ENCODE data around the gene RNF2. TPM values are rescaled to one million over a fixed set of nuclear protein-coding genes. Genes with fewer than 3 reads are reported as not detected.
"Not testable (repeated sequence)": the region's sequence is repeated elsewhere in the genome, so short reads cannot be mapped to it uniquely, and the experiment has no call there.

RNF2 gene
- total RNA-seq, 4 donors from 2014 or later: 9.1 to 14.0 (median 12.9) TPM

- no peak for TF ChIP-seq EP300 (IDR thresholded peaks at IDR 0.05)
- no peak for TF ChIP-seq POLR2A (IDR thresholded peaks at IDR 0.05; ENCODE audit: low read depth)
- no peak for TF ChIP-seq POLR2AphosphoS5 (IDR thresholded peaks at IDR 0.05)
- TF ChIP-seq CTCF (IDR thresholded peaks at IDR 0.05): no peak
- WGBS: 98% methylated on average over 2 of the region's 2 CpGs
- H3K9me3 ChIP-seq: peaks cover 0 to 4% (median 0%) of the 10 kb centered on the region in 4 donors
- H3K4me1 ChIP-seq: peaks cover 9 to 35% (median 26%) of the 10 kb centered on the region in 4 donors
- H3K36me3 ChIP-seq: no peaks in the 10 kb centered on the region
- no peak for DNase-seq (ENCODE audit: extremely low spot score)
- H3K4me3 ChIP-seq: no peak overlapping the region
- intact Hi-C loops (cut with DNase I): no loop called here
- no peak overlapping the region for H3K27ac ChIP-seq (replicated peaks in 1 of 4)
- H3K27me3 ChIP-seq: no peaks in the 10 kb centered on the region
Observed at GRCh38 chr1:185063719-185064118, 18.4 kb downstream of the RNF2 start.

- DNase-seq (ENCODE audit: extremely low spot score); H3K4me3 ChIP-seq; H3K9me3 ChIP-seq; H3K36me3 ChIP-seq; intact Hi-C loops (cut with DNase I); H3K27ac ChIP-seq (replicated peaks in 1 of 4); H3K27me3 ChIP-seq: not testable (repeated sequence)
- peaks cover 0 to 34% (median 14%) of the 10 kb centered on the region in 4 donors for H3K4me1 ChIP-seq
- 100% methylated on average over 3 of the region's 3 CpGs for WGBS
Observed at GRCh38 chr1:185065006-185065405, 19.6 kb downstream of the RNF2 start.

- Histone ChIP-seq H3K27me3 (no peaks in the 10 kb centered on the region), H3K36me3 (no peaks in the 10 kb centered on the region), H3K4me1 (peaks cover 0 to 27% (median 10%) of the 10 kb centered on the region in 4 donors), H3K4me3 (no peak overlapping the region), H3K27ac (replicated peaks in 1 of 4) (no peak overlapping the region), H3K9me3 (peaks cover 0 to 4% (median 0%) of the 10 kb centered on the region in 4 donors)
- intact Hi-C loops (cut with DNase I): no loop called here
- TF ChIP-seq POLR2A (IDR thresholded peaks at IDR 0.05; ENCODE audit: low read depth) (no peak), EP300 (IDR thresholded peaks at IDR 0.05) (no peak), CTCF (IDR thresholded peaks at IDR 0.05) (no peak), POLR2AphosphoS5 (IDR thresholded peaks at IDR 0.05) (no peak)
- DNase-seq (ENCODE audit: extremely low spot score): no peak
- 96% methylated on average over 2 of the region's 2 CpGs for WGBS
Observed at GRCh38 chr1:185066181-185066580, 20.8 kb downstream of the RNF2 start.

GRCh38 chr1:185068341-185068740, 23.0 kb downstream of the RNF2 start:
- no peak for DNase-seq (ENCODE audit: extremely low spot score)
- TF ChIP-seq CTCF (IDR thresholded peaks at IDR 0.05) (no peak), POLR2A (IDR thresholded peaks at IDR 0.05; ENCODE audit: low read depth) (no peak), POLR2AphosphoS5 (IDR thresholded peaks at IDR 0.05) (no peak), EP300 (IDR thresholded peaks at IDR 0.05) (no peak)

GRCh38 chr1:185069202-185069772, 23.9 kb downstream of the RNF2 start:
- intact Hi-C loops (cut with DNase I): no loop called here
- no peak for TF ChIP-seq POLR2A (IDR thresholded peaks at IDR 0.05; ENCODE audit: low read depth)
- no peak for TF ChIP-seq CTCF (IDR thresholded peaks at IDR 0.05)
- no peak for TF ChIP-seq POLR2AphosphoS5 (IDR thresholded peaks at IDR 0.05)
- no peak for TF ChIP-seq EP300 (IDR thresholded peaks at IDR 0.05)
- H3K9me3 ChIP-seq: peaks cover 0 to 4% (median 0%) of the 10 kb centered on the region in 4 donors
- no peak overlapping the region for H3K27ac ChIP-seq (replicated peaks in 1 of 4)
- H3K27me3 ChIP-seq: no peaks in the 10 kb centered on the region
- 94% methylated on average over 4 of the region's 4 CpGs for WGBS
- H3K36me3 ChIP-seq: no peaks in the 10 kb centered on the region
- DNase-seq (ENCODE audit: extremely low spot score): no peak
- peaks cover 0 to 15% (median 0%) of the 10 kb centered on the region in 4 donors for H3K4me1 ChIP-seq
- no peak overlapping the region for H3K4me3 ChIP-seq

More at GRCh38 chr1:185068341-185068740, 23.0 kb downstream of the RNF2 start:
- Histone ChIP-seq H3K36me3 (no peaks in the 10 kb centered on the region), H3K27me3 (no peaks in the 10 kb centered on the region), H3K27ac (replicated peaks in 1 of 4) (no peak overlapping the region), H3K4me1 (peaks cover 0 to 15% (median 0%) of the 10 kb centered on the region in 4 donors), H3K9me3 (peaks cover 0 to 4% (median 0%) of the 10 kb centered on the region in 4 donors), H3K4me3 (no peak overlapping the region)
- intact Hi-C loops (cut with DNase I): no loop called here

Measured in esophagus muscularis mucosa (tissue), 4 donors.